ENCODE results near the gene TFAP2A. TPM values are rescaled to one million over a fixed set of nuclear protein-coding genes. Genes with fewer than 3 reads are reported as not detected.

TFAP2A gene
- total RNA-seq, 3 donors from 2014 or later = 0.11 TPM; not detected in 2

DNA sequence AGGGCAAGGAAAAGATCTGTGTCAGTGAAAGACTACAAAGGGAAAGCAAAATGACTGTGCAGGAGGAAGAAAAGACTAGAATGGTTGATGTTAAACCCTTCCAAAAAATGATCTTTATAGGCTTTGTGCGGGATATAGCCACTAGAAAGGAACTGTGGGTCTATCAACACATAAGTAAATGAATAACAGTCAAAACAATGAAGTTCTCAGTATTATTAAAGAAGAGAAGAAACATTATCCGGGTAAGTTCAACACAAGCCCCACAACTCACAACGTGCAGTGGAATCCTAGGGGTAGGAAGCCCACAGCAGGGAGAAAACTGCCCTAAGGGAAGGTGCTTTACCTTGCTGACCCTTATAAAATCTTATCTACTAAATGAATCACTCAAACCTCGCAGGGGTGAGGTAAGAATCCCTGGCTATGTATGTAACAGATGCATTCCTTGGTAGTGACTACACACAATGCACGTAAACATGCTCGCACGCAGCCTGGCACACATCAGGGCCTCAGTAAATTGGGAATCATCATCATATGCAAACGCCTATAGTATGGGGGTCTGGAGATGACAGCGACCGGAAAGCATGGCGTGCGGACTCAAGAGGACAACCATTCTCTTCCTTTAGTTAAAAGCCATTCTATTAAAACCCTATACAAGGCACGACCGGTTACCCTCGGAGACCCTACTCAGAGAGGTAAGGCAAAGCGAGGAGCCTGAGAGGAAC is 11.3 kb downstream of the TFAP2A start:
- ATAC-seq (peak; percentile 1 to 4), DNase-seq (no peak)
- H3K36me3 Mint-ChIP-seq (ENCODE audit: insufficient read depth) = no peaks in the 10 kb centered on the region
- peaks cover 27% of the 10 kb centered on the region for H3K9me3 Mint-ChIP-seq
- H3K4me3 Mint-ChIP-seq = peak overlapping the region; percentile 74
- H3K27me3 Mint-ChIP-seq (ENCODE audit: low read depth) = peaks cover 68% of the 10 kb centered on the region
- H3K4me1 Mint-ChIP-seq (ENCODE audit: low read depth) = peaks cover 10% of the 10 kb centered on the region

- peaks cover 66% of the 10 kb centered on the region for H3K27me3 Mint-ChIP-seq (ENCODE audit: low read depth)
These were observed 12.1 kb downstream of the TFAP2A start for GRCh38 chr6:10402648-10403311.

DNA sequence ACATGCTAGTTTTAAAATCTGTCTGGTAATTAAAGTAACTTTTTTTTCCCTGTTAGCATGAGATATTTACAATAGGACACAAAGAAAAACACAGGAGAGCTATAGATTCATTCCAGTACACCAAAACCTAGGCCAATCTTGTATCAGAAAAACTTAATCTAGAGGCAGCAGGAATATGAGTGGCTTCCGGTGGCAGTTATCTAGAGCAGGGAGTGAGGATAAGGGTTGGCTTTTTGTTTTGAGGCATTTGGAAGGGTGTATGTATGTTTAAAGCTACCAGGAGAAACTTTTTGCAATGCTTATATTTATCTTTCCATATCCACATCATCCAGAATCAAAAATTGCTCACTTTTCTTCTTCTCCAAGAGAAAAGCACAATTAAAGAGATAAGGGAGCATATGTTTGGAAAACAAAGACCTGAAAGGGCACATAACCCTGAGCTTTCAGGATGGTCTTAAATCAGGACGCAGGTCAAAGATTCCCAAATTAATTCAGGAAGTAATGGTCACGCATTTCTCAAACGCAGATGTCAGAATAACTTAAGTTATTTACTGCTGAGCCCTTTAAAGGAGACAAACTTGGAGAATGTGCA is 13.1 kb downstream of the TFAP2A start:
- peaks cover 17% of the 10 kb centered on the region for H3K9me3 Mint-ChIP-seq
- no peaks in the 10 kb centered on the region for H3K36me3 Mint-ChIP-seq (ENCODE audit: insufficient read depth)

More at GRCh38 chr6:10402648-10403311, 12.1 kb downstream of the TFAP2A start:
- no peak for ATAC-seq
- peaks cover 10% of the 10 kb centered on the region for H3K4me1 Mint-ChIP-seq (ENCODE audit: low read depth)
- H3K4me3 Mint-ChIP-seq = peak overlapping the region; percentile 74
- H3K9me3 Mint-ChIP-seq = peaks cover 26% of the 10 kb centered on the region
- no peaks in the 10 kb centered on the region for H3K36me3 Mint-ChIP-seq (ENCODE audit: insufficient read depth)
- no peak for DNase-seq

GRCh38 chr6:10401004-10401536 is 13.8 kb downstream of the TFAP2A start:
- peaks cover 13% of the 10 kb centered on the region for H3K9me3 Mint-ChIP-seq
- H3K4me3 Mint-ChIP-seq = no peak overlapping the region
- peaks cover 60% of the 10 kb centered on the region for H3K27me3 Mint-ChIP-seq (ENCODE audit: low read depth)
- no peaks in the 10 kb centered on the region for H3K36me3 Mint-ChIP-seq (ENCODE audit: insufficient read depth)
- ATAC-seq = no peak
- H3K4me1 Mint-ChIP-seq (ENCODE audit: low read depth) = peaks cover 10% of the 10 kb centered on the region
- no peak for DNase-seq

More for the DNA sequence above, 13.1 kb downstream of the TFAP2A start:
- ATAC-seq = no peak
- no peak for DNase-seq
- Mint-ChIP-seq H3K4me3 (no peak overlapping the region), H3K4me1 (ENCODE audit: low read depth) (peaks cover 10% of the 10 kb centered on the region), H3K27me3 (ENCODE audit: low read depth) (peaks cover 62% of the 10 kb centered on the region)

DNA sequence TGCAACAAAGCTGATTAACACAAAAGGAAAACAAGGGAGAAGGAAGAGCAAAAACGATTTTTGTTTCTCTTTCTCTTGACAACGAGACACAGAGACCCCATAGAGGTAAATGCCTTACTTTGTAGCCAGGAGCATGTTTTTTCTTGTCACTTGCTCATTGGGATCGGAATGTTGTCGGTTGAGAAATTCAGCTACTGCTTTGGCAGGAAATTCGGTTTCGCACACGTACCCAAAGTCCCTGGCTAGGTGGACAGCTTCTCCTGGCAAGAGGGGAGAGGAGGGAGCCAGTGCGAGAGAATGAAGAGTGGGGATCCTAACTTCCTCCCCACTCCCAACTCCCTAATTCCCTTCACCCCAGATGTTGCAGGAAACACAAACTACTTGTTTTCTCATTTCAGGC is 14.5 kb downstream of the TFAP2A start:
- Mint-ChIP-seq H3K4me3 (no peak overlapping the region), H3K27me3 (ENCODE audit: low read depth) (peaks cover 64% of the 10 kb centered on the region), H3K36me3 (ENCODE audit: insufficient read depth) (no peaks in the 10 kb centered on the region), H3K9me3 (peaks cover 6% of the 10 kb centered on the region), H3K4me1 (ENCODE audit: low read depth) (peaks cover 10% of the 10 kb centered on the region)
- ATAC-seq = no peak
- no peak for DNase-seq

- peaks cover 10% of the 10 kb centered on the region for H3K4me1 Mint-ChIP-seq (ENCODE audit: low read depth)
- H3K9me3 Mint-ChIP-seq = peaks cover 6% of the 10 kb centered on the region
- DNase-seq = no peak
- peaks cover 71% of the 10 kb centered on the region for H3K27me3 Mint-ChIP-seq (ENCODE audit: low read depth)
- H3K36me3 Mint-ChIP-seq (ENCODE audit: insufficient read depth) = no peaks in the 10 kb centered on the region
- no peak overlapping the region for H3K4me3 Mint-ChIP-seq
- no peak for ATAC-seq
These were observed 15.4 kb downstream of the TFAP2A start for GRCh38 chr6:10399451-10399850.

GRCh38 chr6:10398446-10399218 is 16.2 kb downstream of the TFAP2A start:
- Mint-ChIP-seq H3K9me3 (peaks cover 6% of the 10 kb centered on the region), H3K27me3 (ENCODE audit: low read depth) (peaks cover 79% of the 10 kb centered on the region), H3K4me3 (no peak overlapping the region), H3K36me3 (ENCODE audit: insufficient read depth) (no peaks in the 10 kb centered on the region), H3K4me1 (ENCODE audit: low read depth) (peaks cover 6% of the 10 kb centered on the region)
- no peak for DNase-seq
- no peak for ATAC-seq

GRCh38 chr6:10397756-10398445 is 17.0 kb downstream of the TFAP2A start:
- no peak for DNase-seq
- Mint-ChIP-seq H3K27me3 (ENCODE audit: low read depth) (peaks cover 83% of the 10 kb centered on the region), H3K4me3 (no peak overlapping the region), H3K9me3 (peaks cover 6% of the 10 kb centered on the region), H3K36me3 (ENCODE audit: insufficient read depth) (no peaks in the 10 kb centered on the region), H3K4me1 (ENCODE audit: low read depth) (no peaks in the 10 kb centered on the region)
- ATAC-seq = no peak

DNA sequence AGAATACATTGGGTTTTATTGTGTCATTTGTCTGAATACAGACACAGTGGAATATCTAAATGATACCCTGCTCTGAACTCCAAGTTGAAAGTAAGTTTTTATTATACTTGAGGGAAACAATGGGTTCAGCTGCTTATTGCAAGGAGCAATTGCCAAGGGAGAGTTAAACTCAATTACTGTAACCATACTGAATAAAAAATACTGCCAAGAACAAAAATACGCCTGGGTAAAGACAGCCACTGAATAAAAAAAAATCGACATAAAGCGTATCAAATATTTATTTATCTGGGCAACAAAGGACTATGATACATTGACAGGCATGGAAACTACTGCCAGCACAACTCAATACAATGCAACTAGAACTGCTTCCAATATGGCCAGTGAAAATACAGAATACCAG is 18.1 kb downstream of the TFAP2A start:
- DNase-seq (no peak), ATAC-seq (no peak)
- H3K9me3 Mint-ChIP-seq = peaks cover 10% of the 10 kb centered on the region
- H3K4me3 Mint-ChIP-seq = no peak overlapping the region
- H3K36me3 Mint-ChIP-seq (ENCODE audit: insufficient read depth) = no peaks in the 10 kb centered on the region
- H3K4me1 Mint-ChIP-seq (ENCODE audit: low read depth) = no peaks in the 10 kb centered on the region
- H3K27me3 Mint-ChIP-seq (ENCODE audit: low read depth) = peaks cover 86% of the 10 kb centered on the region

DNA sequence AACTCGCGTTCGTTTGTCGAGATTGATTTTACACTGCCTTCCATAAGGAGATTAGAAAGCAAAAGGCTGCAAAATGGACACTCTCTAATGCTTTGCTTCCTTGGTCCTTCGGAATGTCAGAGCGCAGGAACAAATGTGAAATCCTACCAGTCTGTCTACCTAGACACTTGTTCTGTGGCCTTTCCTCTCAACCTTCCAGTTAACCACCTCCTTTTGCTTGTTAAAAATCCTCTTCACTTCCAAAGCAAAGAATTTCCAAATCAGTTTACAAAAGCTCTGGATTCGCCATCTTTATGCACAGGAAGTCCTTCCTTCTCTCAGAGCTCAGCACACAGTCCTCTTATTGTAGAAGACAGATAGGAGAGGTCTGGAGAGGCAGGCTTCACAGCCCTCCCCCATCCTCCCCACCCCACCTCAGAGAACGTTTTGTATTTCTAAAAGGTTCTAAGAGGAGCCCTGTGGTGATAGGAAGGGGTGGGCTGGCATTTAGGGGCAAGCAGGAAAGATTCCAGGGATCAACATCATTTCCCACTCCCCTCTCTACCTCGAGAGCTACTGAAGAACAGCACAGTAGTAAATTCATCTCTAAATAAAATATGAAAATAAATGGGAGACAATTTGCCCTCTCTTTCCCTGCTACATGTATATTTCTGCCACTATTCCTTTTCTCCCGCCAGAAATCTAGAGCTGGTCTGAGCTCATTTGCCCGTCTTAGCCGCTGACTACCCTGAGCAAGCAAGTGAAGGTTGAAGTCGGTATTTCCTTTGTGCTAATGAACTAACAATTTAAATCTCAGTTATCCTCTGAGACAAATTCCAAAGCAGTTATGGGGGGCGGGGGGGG is 18.9 kb downstream of the TFAP2A start:
- Mint-ChIP-seq H3K27me3 (ENCODE audit: low read depth) (peaks cover 87% of the 10 kb centered on the region), H3K4me3 (no peak overlapping the region), H3K4me1 (ENCODE audit: low read depth) (no peaks in the 10 kb centered on the region), H3K36me3 (ENCODE audit: insufficient read depth) (no peaks in the 10 kb centered on the region), H3K9me3 (peaks cover 10% of the 10 kb centered on the region)
- DNase-seq (no peak), ATAC-seq (no peak)

DNA sequence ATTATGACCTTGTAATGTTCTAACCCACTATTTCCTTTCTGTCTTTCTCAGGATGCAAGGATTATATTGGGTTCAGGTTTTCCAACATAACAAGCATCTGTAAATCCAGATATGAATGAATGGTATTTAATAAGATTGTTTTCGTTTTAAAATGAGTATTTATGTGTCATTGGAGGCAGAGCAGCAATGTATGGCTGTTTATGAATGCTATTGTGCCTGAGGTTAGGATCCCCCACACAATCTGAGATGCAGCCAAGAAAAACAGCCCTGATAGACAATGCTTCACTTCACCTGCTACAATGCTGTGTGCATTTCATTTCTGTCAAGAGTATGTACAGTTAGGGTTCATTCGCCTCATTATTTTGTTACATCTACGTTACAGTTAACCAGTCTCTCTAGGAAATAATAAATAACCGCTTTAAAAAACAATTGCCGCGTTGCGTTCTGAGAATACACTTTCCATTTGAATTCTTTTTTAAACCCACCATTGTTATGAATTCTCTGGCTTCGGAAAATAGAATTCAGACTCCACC is 19.6 kb downstream of the TFAP2A start:
- Mint-ChIP-seq H3K4me1 (ENCODE audit: low read depth) (no peaks in the 10 kb centered on the region), H3K9me3 (peaks cover 12% of the 10 kb centered on the region), H3K27me3 (ENCODE audit: low read depth) (peaks cover 87% of the 10 kb centered on the region), H3K36me3 (ENCODE audit: insufficient read depth) (no peaks in the 10 kb centered on the region), H3K4me3 (no peak overlapping the region)
- DNase-seq (no peak), ATAC-seq (no peak)

DNA sequence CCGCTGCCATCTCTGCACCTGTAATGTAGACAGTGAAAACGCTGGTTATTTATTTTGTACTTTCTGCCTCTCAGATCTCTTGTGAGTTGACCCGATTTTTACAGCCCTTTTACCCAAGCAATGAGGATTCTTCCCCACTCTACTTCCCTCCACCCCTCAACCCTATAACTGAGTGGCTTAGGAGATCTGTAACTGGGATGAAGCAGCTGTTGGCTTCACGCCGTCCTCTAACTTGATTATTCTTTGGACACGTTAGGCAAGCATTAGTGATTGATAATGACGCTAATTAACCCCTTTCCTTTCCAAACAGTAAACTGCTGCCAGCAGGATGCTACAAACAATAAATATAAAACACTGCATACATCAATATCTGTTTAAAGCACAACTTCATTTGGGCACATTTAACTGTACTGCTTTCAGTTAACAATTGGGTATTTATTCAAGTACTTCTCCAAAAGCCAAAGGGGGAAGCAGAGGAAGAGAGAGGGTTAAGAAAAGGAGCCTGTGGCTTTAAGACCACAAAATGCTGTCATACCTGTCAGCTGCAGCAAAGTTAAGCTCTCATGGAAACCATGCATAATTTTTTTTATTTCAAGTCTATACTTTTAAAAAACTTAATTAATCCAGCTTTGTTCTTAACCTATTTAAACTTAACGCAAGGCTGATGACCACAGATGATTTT is 21.2 kb downstream of the TFAP2A start:
- ATAC-seq (no peak), DNase-seq (no peak)
- Mint-ChIP-seq H3K36me3 (ENCODE audit: insufficient read depth) (no peaks in the 10 kb centered on the region), H3K4me3 (no peak overlapping the region), H3K27me3 (ENCODE audit: low read depth) (peaks cover 88% of the 10 kb centered on the region), H3K9me3 (peaks cover 16% of the 10 kb centered on the region), H3K4me1 (ENCODE audit: low read depth) (no peaks in the 10 kb centered on the region)
